Stomach smooth muscle (tissue), 2 donors: ENCODE measurements around the gene TP53AIP1.

Experiments
- H3K27ac ChIP-seq: one replicate; pipeline ENCODE4 v1.7.0; 2013; ENCODE audit warnings: mild to moderate bottlenecking, low read length, inconsistent platforms
- H3K27me3 ChIP-seq, 2 donors: one replicate each; pipeline ENCODE4 v1.7.0; 2013; ENCODE audit warnings: low read length in 2 of 2; ENCODE audit not compliant: insufficient read depth in 2 of 2, control insufficient read depth in 1 of 2
- H3K36me3 ChIP-seq, 2 donors: one replicate each; pipeline ENCODE4 v1.7.0; 2013; ENCODE audit warnings: low read length in 2 of 2; ENCODE audit not compliant: control insufficient read depth in 2 of 2, insufficient read depth in 2 of 2
- H3K4me1 ChIP-seq: one replicate; pipeline ENCODE4 v1.7.0; 2013; ENCODE audit warnings: low read length; ENCODE audit not compliant: control insufficient read depth, insufficient read depth
- H3K4me3 ChIP-seq, 2 donors: one replicate each; pipeline ENCODE4 v1.7.0; 2013; ENCODE audit warnings: low read length in 2 of 2
- H3K9ac ChIP-seq, 2 donors: one replicate each; pipeline ENCODE4 v1.7.0; 2013; ENCODE audit warnings: low read length in 2 of 2, mild to moderate bottlenecking in 1 of 2
- H3K9me3 ChIP-seq, 2 donors: one replicate each; pipeline ENCODE4 v1.7.0; 2013; ENCODE audit warnings: low read length in 2 of 2; ENCODE audit not compliant: control insufficient read depth in 2 of 2
- donor health status: healthy.
- donor health status: Pancreatic carcinoma.

The TP53AIP1 gene

GRCh38 chr11:128934926-128935325, 7.7 kb downstream of the TP53AIP1 start:
- H3K27me3 ChIP-seq, result peaks cover 0 to 3% of the 10 kb centered on the region in 2 donors
- H3K27ac ChIP-seq, result no peak overlapping the region
- no peaks in the 10 kb centered on the region for H3K36me3 ChIP-seq
- no peak overlapping the region for H3K4me3 ChIP-seq
- no peaks in the 10 kb centered on the region for H3K9me3 ChIP-seq
- no peaks in the 10 kb centered on the region for H3K4me1 ChIP-seq
- no peak overlapping the region for H3K9ac ChIP-seq

GRCh38 chr11:128934351-128934750, 8.3 kb downstream of the TP53AIP1 start:
- no peak overlapping the region for H3K9ac ChIP-seq
- no peaks in the 10 kb centered on the region for H3K9me3 ChIP-seq
- peaks cover 0 to 3% of the 10 kb centered on the region in 2 donors for H3K27me3 ChIP-seq
- H3K36me3 ChIP-seq, result no peaks in the 10 kb centered on the region
- no peak overlapping the region for H3K27ac ChIP-seq
- H3K4me3 ChIP-seq, result no peak overlapping the region
- no peaks in the 10 kb centered on the region for H3K4me1 ChIP-seq

- H3K27ac ChIP-seq, result no peak overlapping the region
These were observed 9.0 kb downstream of the TP53AIP1 start for GRCh38 chr11:128933481-128934178.

GRCh38 chr11:128931668-128932067, 11.0 kb downstream of the TP53AIP1 start:
- no peaks in the 10 kb centered on the region for H3K36me3 ChIP-seq
- H3K9ac ChIP-seq, result no peak overlapping the region
- no peak overlapping the region for H3K4me3 ChIP-seq
- H3K27ac ChIP-seq, result no peak overlapping the region
- H3K4me1 ChIP-seq, result no peaks in the 10 kb centered on the region
- H3K27me3 ChIP-seq, result peaks cover 0 to 3% of the 10 kb centered on the region in 2 donors
- no peaks in the 10 kb centered on the region for H3K9me3 ChIP-seq

More at GRCh38 chr11:128933481-128934178, 9.0 kb downstream of the TP53AIP1 start:
- H3K27me3 ChIP-seq, result peaks cover 0 to 3% of the 10 kb centered on the region in 2 donors
- H3K4me3 ChIP-seq, result no peak overlapping the region
- H3K4me1 ChIP-seq, result no peaks in the 10 kb centered on the region
- H3K9ac ChIP-seq, result no peak overlapping the region
- no peaks in the 10 kb centered on the region for H3K9me3 ChIP-seq
- no peaks in the 10 kb centered on the region for H3K36me3 ChIP-seq

- no peaks in the 10 kb centered on the region for H3K9me3 ChIP-seq
- no peak overlapping the region for H3K4me3 ChIP-seq
- H3K27ac ChIP-seq, result no peak overlapping the region
- H3K4me1 ChIP-seq, result no peaks in the 10 kb centered on the region
- H3K9ac ChIP-seq, result no peak overlapping the region
- no peaks in the 10 kb centered on the region for H3K36me3 ChIP-seq
- peaks cover 0 to 3% of the 10 kb centered on the region in 2 donors for H3K27me3 ChIP-seq
These were observed 11.6 kb downstream of the TP53AIP1 start for GRCh38 chr11:128931066-128931465.

- no peak overlapping the region for H3K4me3 ChIP-seq
- H3K27me3 ChIP-seq, result peaks cover 0 to 3% of the 10 kb centered on the region in 2 donors
- no peak overlapping the region for H3K9ac ChIP-seq
- H3K36me3 ChIP-seq, result no peaks in the 10 kb centered on the region
- no peaks in the 10 kb centered on the region for H3K9me3 ChIP-seq
- H3K27ac ChIP-seq, result no peak overlapping the region
- H3K4me1 ChIP-seq, result no peaks in the 10 kb centered on the region
These were observed 12.7 kb downstream of the TP53AIP1 start for GRCh38 chr11:128929991-128930390.

GRCh38 chr11:128929468-128929867, 13.2 kb downstream of the TP53AIP1 start:
- no peak overlapping the region for H3K4me3 ChIP-seq

GRCh38 chr11:128928400-128928799, 14.3 kb downstream of the TP53AIP1 start:
- Histone ChIP-seq H3K27ac (no peak overlapping the region), H3K27me3 (peaks cover 0 to 3% of the 10 kb centered on the region in 2 donors), H3K9ac (no peak overlapping the region), H3K4me1 (no peaks in the 10 kb centered on the region), H3K9me3 (no peaks in the 10 kb centered on the region), H3K36me3 (no peaks in the 10 kb centered on the region), H3K4me3 (no peak overlapping the region)

More at GRCh38 chr11:128929468-128929867, 13.2 kb downstream of the TP53AIP1 start:
- Histone ChIP-seq H3K27ac (no peak overlapping the region), H3K9ac (no peak overlapping the region), H3K27me3 (peaks cover 0 to 3% of the 10 kb centered on the region in 2 donors), H3K9me3 (no peaks in the 10 kb centered on the region), H3K36me3 (no peaks in the 10 kb centered on the region), H3K4me1 (no peaks in the 10 kb centered on the region)

GRCh38 chr11:128927683-128928336, 14.9 kb downstream of the TP53AIP1 start:
- Histone ChIP-seq H3K36me3 (no peaks in the 10 kb centered on the region), H3K27me3 (peaks cover 0 to 3% of the 10 kb centered on the region in 2 donors), H3K4me1 (no peaks in the 10 kb centered on the region), H3K4me3 (no peak overlapping the region), H3K27ac (no peak overlapping the region), H3K9ac (no peak overlapping the region), H3K9me3 (no peaks in the 10 kb centered on the region)

GRCh38 chr11:128927108-128927461, 15.6 kb downstream of the TP53AIP1 start:
- Histone ChIP-seq H3K4me1 (no peaks in the 10 kb centered on the region), H3K4me3 (no peak overlapping the region), H3K36me3 (no peaks in the 10 kb centered on the region), H3K27me3 (no peaks in the 10 kb centered on the region), H3K9me3 (no peaks in the 10 kb centered on the region), H3K27ac (no peak overlapping the region), H3K9ac (no peak overlapping the region)
